Measurements from ENCODE around the gene ERBB2. TPM values are rescaled to one million over a fixed set of nuclear protein-coding genes. Genes with fewer than 3 reads are reported as not detected.

The ERBB2 gene
- total and polyA plus RNA-seq, 2 of the 13 experiments (the other 11 are each of a cell fraction or from before 2014, with no cell fraction given) = 57.7 to 64.1 TPM

DNA sequence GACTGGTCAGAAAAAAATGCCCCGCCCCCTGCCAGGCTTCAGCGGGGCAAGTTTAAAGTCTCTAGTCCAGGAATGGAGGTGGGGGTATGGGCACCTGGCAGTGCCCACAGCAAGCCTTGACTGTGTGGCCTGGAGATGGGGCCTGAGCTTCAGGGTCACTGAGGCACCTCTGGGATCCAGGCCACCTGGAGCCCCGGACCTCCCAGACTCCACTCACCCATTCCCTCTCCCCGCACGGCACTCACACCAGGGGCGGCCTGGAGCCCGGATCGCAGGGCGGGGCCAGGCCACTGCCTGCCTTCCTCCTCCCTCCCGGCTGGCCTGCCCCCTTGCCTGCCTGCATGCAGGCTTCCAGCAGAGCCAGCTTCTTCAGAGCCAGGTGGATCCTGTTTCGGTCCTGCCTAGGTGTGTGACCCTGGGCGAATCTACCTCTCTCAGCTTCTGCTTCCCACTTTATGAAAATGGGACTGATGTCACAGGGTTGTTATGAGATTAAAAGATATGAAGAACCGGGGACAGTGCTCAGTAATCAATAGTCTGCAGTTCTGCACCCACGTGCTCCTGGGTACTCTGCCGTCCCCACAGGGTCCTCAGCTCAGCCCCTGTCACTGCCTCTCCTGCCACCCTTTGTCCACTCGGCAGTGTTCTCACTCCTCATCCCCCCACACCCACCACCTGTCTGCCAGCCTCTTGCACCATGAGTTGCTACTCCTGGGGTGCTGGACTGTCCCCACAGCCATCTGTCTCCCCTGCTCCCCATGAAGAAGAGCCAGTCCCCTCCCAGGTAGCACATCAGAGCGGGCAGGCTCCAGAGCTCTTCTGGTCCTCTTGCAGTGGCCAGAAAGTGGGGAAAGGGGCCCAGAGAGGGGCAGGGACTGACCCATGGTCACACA is 35.9 kb upstream of the ERBB2 start (continued):
- TF ChIP-seq, protein P1, sequence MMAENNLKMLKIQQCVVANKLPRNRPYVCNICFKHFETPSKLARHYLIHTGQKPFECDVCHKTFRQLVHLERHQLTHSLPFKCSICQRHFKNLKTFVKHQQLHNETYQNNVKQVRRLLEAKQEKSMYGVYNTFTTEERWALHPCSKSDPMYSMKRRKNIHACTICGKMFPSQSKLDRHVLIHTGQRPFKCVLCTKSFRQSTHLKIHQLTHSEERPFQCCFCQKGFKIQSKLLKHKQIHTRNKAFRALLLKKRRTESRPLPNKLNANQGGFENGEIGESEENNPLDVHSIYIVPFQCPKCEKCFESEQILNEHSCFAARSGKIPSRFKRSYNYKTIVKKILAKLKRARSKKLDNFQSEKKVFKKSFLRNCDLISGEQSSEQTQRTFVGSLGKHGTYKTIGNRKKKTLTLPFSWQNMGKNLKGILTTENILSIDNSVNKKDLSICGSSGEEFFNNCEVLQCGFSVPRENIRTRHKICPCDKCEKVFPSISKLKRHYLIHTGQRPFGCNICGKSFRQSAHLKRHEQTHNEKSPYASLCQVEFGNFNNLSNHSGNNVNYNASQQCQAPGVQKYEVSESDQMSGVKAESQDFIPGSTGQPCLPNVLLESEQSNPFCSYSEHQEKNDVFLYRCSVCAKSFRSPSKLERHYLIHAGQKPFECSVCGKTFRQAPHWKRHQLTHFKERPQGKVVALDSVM (CRISPR knock-in tag; IDR thresholded peaks at IDR 0.05) = peak; percentile 77
- TF ChIP-seq ZNF263 (CRISPR knock-in tag; IDR thresholded peaks at IDR 0.05) = peak; percentile 67
- no peak for TF ChIP-seq NR2F6 (IDR thresholded peaks at IDR 0.05)
- 0 out of 2 replicates have a peak, but pooled peaks have one; percentile 10 for TF ChIP-seq NR2F6 (CRISPR knock-in tag; IDR thresholded peaks at IDR 0.05)
- 0 out of 2 replicates have a peak, but pooled peaks have one; percentile 31 for TF ChIP-seq PITX1 (CRISPR knock-in tag; IDR thresholded peaks at IDR 0.05)
- peak; percentile 72 for TF ChIP-seq RBM22 (optimal IDR thresholded peaks at IDR 0.05; ENCODE audit: low read length)
- TF ChIP-seq, protein P2, sequence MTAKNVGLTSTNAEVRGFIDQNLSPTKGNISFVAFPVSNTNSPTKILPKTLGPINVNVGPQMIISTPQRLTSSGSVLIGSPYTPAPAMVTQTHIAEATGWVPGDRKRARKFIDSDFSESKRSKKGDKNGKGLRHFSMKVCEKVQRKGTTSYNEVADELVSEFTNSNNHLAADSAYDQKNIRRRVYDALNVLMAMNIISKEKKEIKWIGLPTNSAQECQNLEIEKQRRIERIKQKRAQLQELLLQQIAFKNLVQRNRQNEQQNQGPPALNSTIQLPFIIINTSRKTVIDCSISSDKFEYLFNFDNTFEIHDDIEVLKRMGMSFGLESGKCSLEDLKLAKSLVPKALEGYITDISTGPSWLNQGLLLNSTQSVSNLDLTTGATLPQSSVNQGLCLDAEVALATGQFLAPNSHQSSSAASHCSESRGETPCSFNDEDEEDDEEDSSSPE (CRISPR knock-in tag; IDR thresholded peaks at IDR 0.05) = 0 out of 2 replicates have a peak, but pooled peaks have one; percentile 25
- TF ChIP-seq, protein P3, sequence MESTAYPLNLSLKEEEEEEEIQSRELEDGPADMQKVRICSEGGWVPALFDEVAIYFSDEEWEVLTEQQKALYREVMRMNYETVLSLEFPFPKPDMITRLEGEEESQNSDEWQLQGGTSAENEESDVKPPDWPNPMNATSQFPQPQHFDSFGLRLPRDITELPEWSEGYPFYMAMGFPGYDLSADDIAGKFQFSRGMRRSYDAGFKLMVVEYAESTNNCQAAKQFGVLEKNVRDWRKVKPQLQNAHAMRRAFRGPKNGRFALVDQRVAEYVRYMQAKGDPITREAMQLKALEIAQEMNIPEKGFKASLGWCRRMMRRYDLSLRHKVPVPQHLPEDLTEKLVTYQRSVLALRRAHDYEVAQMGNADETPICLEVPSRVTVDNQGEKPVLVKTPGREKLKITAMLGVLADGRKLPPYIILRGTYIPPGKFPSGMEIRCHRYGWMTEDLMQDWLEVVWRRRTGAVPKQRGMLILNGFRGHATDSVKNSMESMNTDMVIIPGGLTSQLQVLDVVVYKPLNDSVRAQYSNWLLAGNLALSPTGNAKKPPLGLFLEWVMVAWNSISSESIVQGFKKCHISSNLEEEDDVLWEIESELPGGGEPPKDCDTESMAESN (CRISPR knock-in tag; conservative IDR thresholded peaks at IDR 0.05) = peak; percentile 80; the same call in 1 of the 2 replicates
